ENCODE data around the gene NPPB. TPM values are rescaled to one million over a fixed set of nuclear protein-coding genes. Genes with fewer than 3 reads are reported as not detected.

The NPPB gene
- total RNA-seq, 1 experiment from 2014 or later, result 0.35 TPM

DNA sequence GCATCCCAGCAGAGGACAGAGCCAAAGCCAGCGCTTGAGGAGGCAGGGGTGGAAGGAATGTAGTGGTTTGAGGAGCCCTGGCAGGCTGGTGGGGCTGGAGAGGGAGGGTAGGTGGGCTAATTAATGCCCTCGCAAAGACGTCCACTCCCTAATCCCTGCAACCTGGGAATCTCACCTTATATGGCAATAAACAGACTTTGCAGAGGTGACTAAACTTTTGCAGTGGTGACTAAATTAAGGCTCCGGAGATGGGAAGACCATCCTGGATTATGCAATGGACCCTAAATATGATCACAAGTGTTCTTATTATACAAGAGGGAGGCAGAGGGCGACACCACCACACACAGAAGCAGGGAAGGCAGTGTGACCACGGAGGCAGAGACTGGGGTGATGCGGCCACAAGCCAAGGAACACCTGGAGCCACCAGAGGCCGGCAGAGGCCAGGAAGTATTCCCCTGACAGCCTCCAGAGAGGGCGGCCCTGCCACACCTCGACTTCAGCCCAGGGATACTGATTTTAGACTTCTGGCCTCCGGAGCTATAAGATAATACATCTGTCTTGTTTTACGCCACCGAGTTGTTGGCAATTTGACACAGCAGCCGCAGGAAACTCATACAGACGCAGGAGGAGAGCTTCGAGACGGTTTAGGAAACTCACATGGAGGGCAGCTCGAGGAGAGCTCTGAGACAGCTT is 23.1 kb upstream of the NPPB start:
- TF ChIP-seq, protein P1, sequence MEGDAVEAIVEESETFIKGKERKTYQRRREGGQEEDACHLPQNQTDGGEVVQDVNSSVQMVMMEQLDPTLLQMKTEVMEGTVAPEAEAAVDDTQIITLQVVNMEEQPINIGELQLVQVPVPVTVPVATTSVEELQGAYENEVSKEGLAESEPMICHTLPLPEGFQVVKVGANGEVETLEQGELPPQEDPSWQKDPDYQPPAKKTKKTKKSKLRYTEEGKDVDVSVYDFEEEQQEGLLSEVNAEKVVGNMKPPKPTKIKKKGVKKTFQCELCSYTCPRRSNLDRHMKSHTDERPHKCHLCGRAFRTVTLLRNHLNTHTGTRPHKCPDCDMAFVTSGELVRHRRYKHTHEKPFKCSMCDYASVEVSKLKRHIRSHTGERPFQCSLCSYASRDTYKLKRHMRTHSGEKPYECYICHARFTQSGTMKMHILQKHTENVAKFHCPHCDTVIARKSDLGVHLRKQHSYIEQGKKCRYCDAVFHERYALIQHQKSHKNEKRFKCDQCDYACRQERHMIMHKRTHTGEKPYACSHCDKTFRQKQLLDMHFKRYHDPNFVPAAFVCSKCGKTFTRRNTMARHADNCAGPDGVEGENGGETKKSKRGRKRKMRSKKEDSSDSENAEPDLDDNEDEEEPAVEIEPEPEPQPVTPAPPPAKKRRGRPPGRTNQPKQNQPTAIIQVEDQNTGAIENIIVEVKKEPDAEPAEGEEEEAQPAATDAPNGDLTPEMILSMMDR (conservative IDR thresholded peaks at IDR 0.05), result no peak
- no peak overlapping the region for H3K18ac ChIP-seq (ENCODE audit: insufficient read length, low read depth, low read length)

More for the DNA sequence above, 23.1 kb upstream of the NPPB start:
- H3T11ph ChIP-seq (ENCODE audit: low read length), result no peak overlapping the region
- no peak for DNase-seq
- H2BK120ac ChIP-seq (ENCODE audit: low read depth, low read length, poor library complexity, severe bottlenecking), result no peak overlapping the region
- H3K27ac Mint-ChIP-seq, result peak overlapping the region in 1 of 3 experiments; percentile 20; a peak in 1 of 7 replicates
- no peak overlapping the region for H2AK5ac ChIP-seq (ENCODE audit: insufficient read length, low read length)
- H3K4me2 ChIP-seq (ENCODE audit: insufficient read depth, insufficient read length, low read length), result no peak overlapping the region
- H3K4me3 Mint-ChIP-seq, result no peak overlapping the region
- H2AFZ ChIP-seq (ENCODE audit: low read length), result no peak overlapping the region
- no peak overlapping the region for H3K27ac ChIP-seq (ENCODE audit: insufficient read length, low read depth, low read length)
- no peaks in the 10 kb centered on the region for H3K79me1 ChIP-seq (ENCODE audit: insufficient read depth, low read depth, low read length, poor library complexity, severe bottlenecking)
- no peak overlapping the region for H3K4ac ChIP-seq (ENCODE audit: low read depth, low read length)
- H3K36me3 Mint-ChIP-seq (ENCODE audit: insufficient read depth in 1 of 3, low read depth in 3 of 3), result 0 out of 7 replicates have a peak, but pooled peaks cover 0 to 7% (median 0%) of the 10 kb centered on the region in 3 experiments
- H3K14ac ChIP-seq (ENCODE audit: insufficient read depth, low read length), result no peak overlapping the region
- H3K4me1 ChIP-seq (ENCODE audit: insufficient read depth, low read length), result peaks cover 2% of the 10 kb centered on the region; the same call in 1 of the 2 replicates
- no peaks in the 10 kb centered on the region for H3K23me2 ChIP-seq (ENCODE audit: insufficient read length, low read depth, low read length, poor library complexity, severe bottlenecking)
- no peak overlapping the region for H3K56ac ChIP-seq (ENCODE audit: insufficient read length, low read depth, low read length)
- no peak overlapping the region for H2BK5ac ChIP-seq (ENCODE audit: insufficient read length, low read length)
- peaks cover 10 to 14% of the 10 kb centered on the region in 2 experiments for H3K4me1 Mint-ChIP-seq
- H2BK20ac ChIP-seq (ENCODE audit: low read depth, low read length, poor library complexity, severe bottlenecking), result no peak overlapping the region
- H3K9me3 Mint-ChIP-seq, result peaks cover 0 to 5% of the 10 kb centered on the region in 2 experiments; a peak in 4 of 5 replicates
- H3K27me3 ChIP-seq (ENCODE audit: insufficient read depth, low read length), result no peaks in the 10 kb centered on the region
- no peaks in the 10 kb centered on the region; the same call in 1 of the 2 replicates for H3K27me3 Mint-ChIP-seq (ENCODE audit: low read depth)
- H3K79me2 ChIP-seq (ENCODE audit: insufficient read depth, low read length), result no peaks in the 10 kb centered on the region
- WGBS (ENCODE audit: extremely low coverage, insufficient read length, low lambda C conversion rate), result no CpG with 5 or more reads among the region's 18 CpGs
- no peak overlapping the region for H2BK12ac ChIP-seq (ENCODE audit: insufficient read length, low read depth, low read length)
- H4K91ac ChIP-seq (ENCODE audit: insufficient read length, low read depth, low read length), result no peak overlapping the region
- no peak overlapping the region for H2BK15ac ChIP-seq (ENCODE audit: low read depth, low read length)
- H3K9me3 ChIP-seq (ENCODE audit: control insufficient read depth, low read depth, low read length), result no peaks in the 10 kb centered on the region
- no peak overlapping the region for H4K8ac ChIP-seq (replicated peaks; ENCODE audit: insufficient read length, low read depth, low read length)
- no peak overlapping the region for H3K23ac ChIP-seq (ENCODE audit: insufficient read length, low read depth, low read length)
- H4K20me1 ChIP-seq (ENCODE audit: control insufficient read depth, insufficient read depth, insufficient read length), result no peaks in the 10 kb centered on the region
- no peak overlapping the region for H4K5ac ChIP-seq (ENCODE audit: insufficient read length, low read depth, low read length)
- H3K9ac ChIP-seq (ENCODE audit: extremely low read depth, insufficient read length, low read length), result no peak overlapping the region
